PC-3 (cell line): ENCODE measurements around the gene MRAS.
"Not testable (repeated sequence)": the region's sequence is repeated elsewhere in the genome, so short reads cannot be mapped to it uniquely, and the experiment has no call there.

Experiments used
- CTCF ChIP-seq: fragments of 300-600 bp; sonication (generic); conservative IDR thresholded peaks from 2 replicates; pipeline ENCODE4 v1.5.1; 2017; ENCODE audit warnings: antibody characterized with exemption, low read depth, mild to moderate bottlenecking, low read length
- EZH2 ChIP-seq: fragments of 300-600 bp; sonication (generic); IDR thresholded peaks from one replicate; pipeline ENCODE4 v1.6.1; 2017; ENCODE audit warnings: antibody characterized with exemption, mild to moderate bottlenecking, low read length; ENCODE audit not compliant: unreplicated experiment
- EZH2phosphoT487 ChIP-seq: fragments of 300-600 bp; sonication (generic); IDR thresholded peaks from 2 replicates; pipeline ENCODE4 v1.6.1; 2018; ENCODE audit warnings: mild to moderate bottlenecking, antibody characterized with exemption, low read length, borderline replicate concordance

GRCh38 chr3:138453940-138454339 lies 105.6 kb downstream of the MRAS start:
- not testable (repeated sequence) for TF ChIP-seq CTCF, EZH2, EZH2phosphoT487
